Measurements from ENCODE around the gene FASTKD3.

The FASTKD3 gene

DNA sequence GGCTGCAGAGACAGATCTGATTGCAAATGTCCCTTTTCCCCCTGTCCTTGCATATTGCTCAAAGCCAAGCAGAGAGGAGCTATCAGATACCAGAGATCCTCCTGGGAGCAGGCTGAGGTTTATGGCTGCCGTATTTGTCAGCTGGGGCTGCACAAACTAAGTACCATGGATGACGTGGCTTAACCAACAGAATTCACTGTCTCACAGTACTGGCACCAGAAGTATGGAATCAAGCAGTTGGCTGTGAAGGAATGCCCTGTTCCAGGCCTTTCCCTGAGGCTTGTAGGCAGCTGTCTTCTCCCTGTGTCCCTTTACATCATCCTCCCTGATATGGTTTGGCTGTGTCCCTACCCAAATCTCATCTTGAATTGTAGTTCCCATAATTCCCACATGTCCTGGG is 20.5 kb downstream of the FASTKD3 start:
- no peak for DNase-seq

- DNase-seq: no peak
These were observed 22.5 kb downstream of the FASTKD3 start for GRCh38 chr5:7846327-7846726.

- no peak for DNase-seq
These were observed 23.3 kb downstream of the FASTKD3 start for GRCh38 chr5:7845557-7845956.

GRCh38 chr5:7844901-7845300 is 23.9 kb downstream of the FASTKD3 start:
- DNase-seq: no peak

- no peak for DNase-seq
These were observed 26.3 kb downstream of the FASTKD3 start for GRCh38 chr5:7842531-7842930.

DNA sequence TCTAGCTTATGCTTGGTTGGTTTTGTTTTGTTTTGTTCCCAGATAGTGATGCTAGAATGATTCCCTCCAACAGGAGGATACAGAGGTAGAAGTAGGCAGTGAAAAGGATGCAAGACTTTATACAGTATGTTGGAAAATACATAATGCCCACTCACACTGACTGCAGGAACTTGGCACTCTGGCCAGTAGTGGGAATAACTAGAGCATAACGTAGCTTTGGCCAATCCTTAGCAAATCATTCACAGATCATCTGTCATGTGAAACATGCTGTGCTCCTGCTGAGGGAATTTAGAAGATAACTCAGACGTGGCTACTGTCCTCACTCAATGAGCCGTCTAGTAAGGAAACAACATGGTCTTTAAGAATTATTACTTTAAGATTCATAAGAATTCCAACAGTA is 31.4 kb downstream of the FASTKD3 start:
- DNase-seq: no peak

GRCh38 chr5:7834982-7835381 is 33.8 kb downstream of the FASTKD3 start:
- no peak for DNase-seq

- DNase-seq: no peak
These were observed 40.6 kb downstream of the FASTKD3 start for GRCh38 chr5:7828269-7828668.

- DNase-seq: no peak
These were observed 41.2 kb downstream of the FASTKD3 start for GRCh38 chr5:7827610-7828009.

DNA sequence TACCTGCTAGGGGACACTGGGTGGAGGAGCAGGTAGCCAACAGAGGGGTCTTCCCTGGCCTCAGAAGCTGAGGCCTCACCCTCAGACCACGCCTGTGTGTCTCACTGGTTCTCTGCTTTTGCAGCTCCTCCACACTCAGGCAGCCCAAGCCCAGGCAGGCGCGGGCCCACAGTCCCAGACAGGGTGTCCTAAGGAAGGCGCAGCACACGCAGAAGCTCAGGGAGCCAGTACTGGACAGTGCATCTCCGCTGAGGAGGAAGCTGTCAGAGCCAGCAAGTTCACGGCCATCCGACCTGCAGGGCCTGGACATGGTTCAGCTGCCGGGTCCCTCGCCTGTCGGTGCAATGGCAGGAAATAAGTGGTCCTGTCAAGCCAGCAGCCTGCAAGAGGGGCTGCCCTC is 43.2 kb downstream of the FASTKD3 start:
- no peak for DNase-seq

- DNase-seq: no peak
These were observed 43.8 kb downstream of the FASTKD3 start for GRCh38 chr5:7824995-7825394.

DNA sequence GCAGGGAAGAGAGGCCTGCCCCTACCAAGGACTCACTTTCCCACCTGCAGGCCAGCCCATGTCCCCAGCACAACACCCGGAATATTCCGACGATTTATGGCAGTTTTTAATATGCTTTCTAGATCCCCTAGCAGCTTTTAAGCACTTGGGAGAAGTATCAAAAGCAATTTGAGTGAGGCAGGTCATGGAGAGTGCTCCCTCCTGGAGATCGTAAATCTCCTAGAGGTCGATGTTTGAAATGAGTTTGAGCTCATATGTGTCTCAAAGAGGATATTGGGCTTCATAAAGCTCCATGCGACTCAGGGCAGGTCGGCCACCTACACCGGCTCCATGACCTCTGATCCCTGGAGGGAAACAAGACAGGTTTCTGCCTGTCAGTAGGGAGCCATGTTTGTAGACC is 45.2 kb downstream of the FASTKD3 start:
- DNase-seq: no peak

- no peak for DNase-seq
These were observed 46.4 kb downstream of the FASTKD3 start for GRCh38 chr5:7822449-7822848.

DNA sequence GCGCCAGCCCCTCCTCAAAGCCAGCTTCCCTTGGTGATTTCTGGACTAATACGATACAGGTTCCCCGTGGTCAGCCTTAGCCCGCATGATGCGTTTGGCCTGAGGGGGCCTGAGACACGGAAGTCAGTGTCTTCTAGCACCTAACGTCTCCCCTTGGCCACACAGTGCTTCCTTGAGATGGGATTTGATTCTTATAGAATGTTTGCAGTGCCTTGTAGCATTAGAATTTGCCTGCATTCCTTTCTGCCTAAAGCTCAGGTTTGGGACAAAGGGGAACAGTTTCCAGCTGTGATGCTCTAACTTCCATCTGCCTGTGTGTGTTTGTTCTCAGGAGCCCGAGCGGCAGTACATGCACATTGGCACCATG is 52.3 kb downstream of the FASTKD3 start:
- no peak for DNase-seq

- DNase-seq: peak; percentile 80
These were observed 52.8 kb downstream of the FASTKD3 start for GRCh38 chr5:7815892-7816534.

GRCh38 chr5:7814816-7815215 is 54.0 kb downstream of the FASTKD3 start:
- no peak for DNase-seq

GRCh38 chr5:7813576-7813975 is 55.3 kb downstream of the FASTKD3 start:
- no peak for DNase-seq

- DNase-seq: no peak
These were observed 55.8 kb downstream of the FASTKD3 start for GRCh38 chr5:7813007-7813406.

DNA sequence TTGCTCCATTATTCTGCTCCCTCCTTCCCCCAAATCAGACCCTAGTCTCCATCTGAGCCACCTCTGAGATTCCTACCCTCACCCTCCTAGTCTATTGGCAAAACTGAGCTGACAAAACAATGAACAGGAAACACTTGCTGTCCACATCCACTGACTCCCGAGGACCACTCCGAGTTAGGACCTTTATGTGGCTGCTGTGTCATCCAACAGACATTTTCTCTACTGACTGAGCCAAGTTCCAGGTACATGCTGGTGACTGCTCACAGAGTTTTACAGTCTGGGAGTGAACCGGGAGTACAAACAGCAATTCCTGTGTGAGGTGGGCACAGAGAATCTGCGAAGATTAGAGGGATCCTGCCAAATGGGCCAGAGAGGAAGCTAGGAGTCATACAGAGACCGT is 57.1 kb downstream of the FASTKD3 start:
- DNase-seq: no peak
